Neural cell (in vitro differentiated cells): ENCODE data around the gene SMKR1. TPM values are rescaled to one million over a fixed set of nuclear protein-coding genes. Genes with fewer than 3 reads are reported as not detected.
"Not testable (repeated sequence)": the region's sequence is repeated elsewhere in the genome, so short reads cannot be mapped to it uniquely, and the experiment has no call there.

Experiments
- H2AFZ ChIP-seq: fragments of 200-600, 300-800 bp; sonication (generic), shearing (Covaris generic); 2 replicates; pipeline ENCODE4 v1.6.0; 2014; ENCODE audit warnings: low read depth, mild to moderate bottlenecking, antibody characterized with exemption, low read length, moderate library complexity
- H3F3A ChIP-seq: fragments of 200-600 bp; shearing (Covaris generic); 2 replicates; pipeline ENCODE4 v1.6.1; 2016; ENCODE audit warnings: mild to moderate bottlenecking, moderate library complexity, mixed read lengths, antibody characterized with exemption, low read length; ENCODE audit not compliant: insufficient read depth, poor library complexity, severe bottlenecking
- H3K27ac ChIP-seq: fragments of 200-600, 300-800 bp; sonication (generic), shearing (Covaris generic); 2 replicates; pipeline ENCODE4 v1.5.1; 2014; ENCODE audit warnings: mild to moderate bottlenecking, low read length, moderate library complexity
- H3K27me3 ChIP-seq: fragments of 300-800, 200-600 bp; sonication (generic), shearing (Covaris generic); 2 replicates; pipeline ENCODE4 v1.6.0; 2014; ENCODE audit warnings: mild to moderate bottlenecking, low read depth, low read length, moderate library complexity; ENCODE audit not compliant: insufficient read depth
- H3K36me3 ChIP-seq: fragments of 300-800, 200-600 bp; sonication (generic), shearing (Covaris generic); 2 replicates; pipeline ENCODE4 v1.5.1; 2014; ENCODE audit warnings: mild to moderate bottlenecking, antibody characterized with exemption, low read length, moderate library complexity; ENCODE audit not compliant: insufficient read depth
- H3K4me2 ChIP-seq: fragments of 300-800, 200-600 bp; sonication (generic), shearing (Covaris generic); 2 replicates; pipeline ENCODE4 v1.6.0; 2014; ENCODE audit warnings: mild to moderate bottlenecking, low read length
- H3K4me3 ChIP-seq: fragments of 300-800, 200-600 bp; sonication (generic), shearing (Covaris generic); 2 replicates; pipeline ENCODE4 v1.5.1; 2014; ENCODE audit warnings: mild to moderate bottlenecking, low read length, moderate library complexity
- H3K79me2 ChIP-seq: fragments of 200-600 bp; shearing (Covaris generic); replicated peaks from 2 replicates; pipeline ENCODE4 v1.6.0; 2014; ENCODE audit warnings: mild to moderate bottlenecking, low read length, moderate library complexity; ENCODE audit not compliant: insufficient read depth
- H3K9ac ChIP-seq: fragments of 300-800, 200-600 bp; sonication (generic), shearing (Covaris generic); 2 replicates; pipeline ENCODE4 v1.6.1; 2016; ENCODE audit warnings: mild to moderate bottlenecking, low read length, mixed read lengths
- H3K9me2 ChIP-seq: fragments of 200-600 bp; shearing (Covaris generic); 2 replicates; pipeline ENCODE4 v1.6.1; 2016; ENCODE audit warnings: mild to moderate bottlenecking, low read length, mixed read lengths; ENCODE audit not compliant: insufficient read depth
- H3K9me3 ChIP-seq: fragments of 200-600, 300-800 bp; sonication (generic), shearing (Covaris generic); 2 replicates; pipeline ENCODE4 v1.6.1; 2016; ENCODE audit warnings: mild to moderate bottlenecking, mixed run types, low read length, moderate library complexity, mixed read lengths
- H4K20me1 ChIP-seq: fragments of 200-600 bp; shearing (Covaris generic); 2 replicates; pipeline ENCODE4 v1.6.1; 2016; ENCODE audit warnings: mild to moderate bottlenecking, mixed run types; ENCODE audit not compliant: insufficient read depth
- EP300 ChIP-seq: fragments of 450-650 bp; conservative IDR thresholded peaks from 2 replicates; pipeline ENCODE4 v1.6.1; 2014; ENCODE audit warnings: antibody characterized with exemption, mild to moderate bottlenecking, moderate library complexity; ENCODE audit not compliant: poor library complexity, severe bottlenecking
- EZH2 ChIP-seq: fragments of 200-600, 300-800 bp; shearing (Covaris generic), sonication (generic); IDR thresholded peaks from 2 replicates; pipeline ENCODE4 v1.6.1; 2014; ENCODE audit warnings: antibody characterized with exemption, low read length, borderline replicate concordance, mild to moderate bottlenecking; ENCODE audit not compliant: insufficient read depth, poor library complexity, severe bottlenecking
- MXI1 ChIP-seq: fragments of 450-650 bp; conservative IDR thresholded peaks from 2 replicates; pipeline ENCODE4 v1.6.1; 2014; ENCODE audit warnings: antibody characterized with exemption, mild to moderate bottlenecking; ENCODE audit not compliant: poor library complexity, severe bottlenecking
- POLR2AphosphoS5 ChIP-seq: IDR thresholded peaks from 2 replicates; pipeline ENCODE4 v1.6.1; 2012
- RAD21 ChIP-seq: fragments of 450-650 bp; conservative IDR thresholded peaks from 2 replicates; pipeline ENCODE4 v1.6.1; 2014; ENCODE audit warnings: antibody characterized with exemption, mild to moderate bottlenecking, moderate library complexity
- SMC3 ChIP-seq: fragments of 450-650 bp; conservative IDR thresholded peaks from 2 replicates; pipeline ENCODE4 v1.6.1; 2014; ENCODE audit warnings: antibody characterized with exemption, mild to moderate bottlenecking, moderate library complexity; ENCODE audit not compliant: poor library complexity
- TAF1 ChIP-seq: IDR thresholded peaks from 2 replicates; pipeline ENCODE4 v1.6.1; 2012; ENCODE audit warnings: low read depth
- polyA plus RNA-seq: library from polyadenylated mRNA; depleted of rRNA; stranded (reverse); fragments of >200 nt; gene quantifications from 2 replicates; pipeline ENCODE4 v1.2.3, GENCODE V29; 2014
- TF ChIP-seq, protein P1 (sequence below): fragments of 450-650 bp; IDR thresholded peaks from 2 replicates; pipeline ENCODE4 v1.5.1; 2014; ENCODE audit warnings: antibody characterized with exemption, mild to moderate bottlenecking, moderate library complexity; ENCODE audit not compliant: poor library complexity, severe bottlenecking
- TF ChIP-seq, protein P2 (sequence below): IDR thresholded peaks from 2 replicates; pipeline ENCODE4 v1.6.1; 2012; ENCODE audit warnings: borderline replicate concordance

The SMKR1 gene
- polyA plus RNA-seq, 1 donor from 2014 or later, result 8.5 TPM

DNA sequence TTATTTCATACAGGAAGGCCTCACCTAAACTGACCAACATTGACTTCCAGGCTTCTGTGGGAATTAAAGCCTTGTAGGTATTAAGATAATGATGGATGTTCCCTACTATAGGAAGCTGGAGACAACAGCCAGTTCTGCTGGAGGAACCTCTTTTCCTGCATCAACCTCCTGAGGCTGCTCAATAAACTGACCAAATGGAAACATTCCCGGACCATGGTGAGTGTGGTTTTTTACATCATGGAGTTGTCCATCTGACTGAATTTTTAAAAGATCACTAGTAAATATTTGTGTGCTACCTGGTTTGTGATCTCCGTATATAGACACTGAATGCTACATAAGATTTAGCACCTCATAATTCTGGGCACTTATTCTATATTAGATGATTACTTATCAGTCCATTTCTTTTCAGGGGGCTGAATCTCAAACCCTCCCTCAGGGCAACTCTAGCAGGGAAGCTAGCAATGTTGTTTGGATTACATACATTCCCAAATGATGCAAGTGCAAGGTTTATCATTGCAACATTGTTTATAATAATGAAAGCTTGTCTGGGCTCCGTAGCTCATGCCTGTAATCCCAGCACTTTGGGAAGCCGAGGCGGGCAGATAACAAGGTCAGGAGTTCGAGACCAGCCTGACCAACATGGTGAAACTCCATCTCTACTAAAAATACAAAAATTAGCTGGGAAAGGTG, 21.5 kb upstream of the SMKR1 start:
- Histone ChIP-seq H3K36me3 (no peaks in the 10 kb centered on the region), H3K79me2 (no peaks in the 10 kb centered on the region), H2AFZ (no peak overlapping the region), H3K9me3 (no peaks in the 10 kb centered on the region), H3K9me2 (no peaks in the 10 kb centered on the region), H3K4me3 (no peak overlapping the region), H3K27me3 (no peaks in the 10 kb centered on the region), H3K27ac (no peak overlapping the region), H3K4me2 (no peak overlapping the region), H3F3A (no peaks in the 10 kb centered on the region), H4K20me1 (no peaks in the 10 kb centered on the region), H3K9ac (no peak overlapping the region)
- no peak for TF ChIP-seq EP300
- no peak for TF ChIP-seq SMC3
- TF ChIP-seq POLR2AphosphoS5, result no peak
- no peak for TF ChIP-seq TAF1
- TF ChIP-seq, protein P1, sequence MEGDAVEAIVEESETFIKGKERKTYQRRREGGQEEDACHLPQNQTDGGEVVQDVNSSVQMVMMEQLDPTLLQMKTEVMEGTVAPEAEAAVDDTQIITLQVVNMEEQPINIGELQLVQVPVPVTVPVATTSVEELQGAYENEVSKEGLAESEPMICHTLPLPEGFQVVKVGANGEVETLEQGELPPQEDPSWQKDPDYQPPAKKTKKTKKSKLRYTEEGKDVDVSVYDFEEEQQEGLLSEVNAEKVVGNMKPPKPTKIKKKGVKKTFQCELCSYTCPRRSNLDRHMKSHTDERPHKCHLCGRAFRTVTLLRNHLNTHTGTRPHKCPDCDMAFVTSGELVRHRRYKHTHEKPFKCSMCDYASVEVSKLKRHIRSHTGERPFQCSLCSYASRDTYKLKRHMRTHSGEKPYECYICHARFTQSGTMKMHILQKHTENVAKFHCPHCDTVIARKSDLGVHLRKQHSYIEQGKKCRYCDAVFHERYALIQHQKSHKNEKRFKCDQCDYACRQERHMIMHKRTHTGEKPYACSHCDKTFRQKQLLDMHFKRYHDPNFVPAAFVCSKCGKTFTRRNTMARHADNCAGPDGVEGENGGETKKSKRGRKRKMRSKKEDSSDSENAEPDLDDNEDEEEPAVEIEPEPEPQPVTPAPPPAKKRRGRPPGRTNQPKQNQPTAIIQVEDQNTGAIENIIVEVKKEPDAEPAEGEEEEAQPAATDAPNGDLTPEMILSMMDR, result no peak
- no peak for TF ChIP-seq EZH2
- TF ChIP-seq, protein P2, sequence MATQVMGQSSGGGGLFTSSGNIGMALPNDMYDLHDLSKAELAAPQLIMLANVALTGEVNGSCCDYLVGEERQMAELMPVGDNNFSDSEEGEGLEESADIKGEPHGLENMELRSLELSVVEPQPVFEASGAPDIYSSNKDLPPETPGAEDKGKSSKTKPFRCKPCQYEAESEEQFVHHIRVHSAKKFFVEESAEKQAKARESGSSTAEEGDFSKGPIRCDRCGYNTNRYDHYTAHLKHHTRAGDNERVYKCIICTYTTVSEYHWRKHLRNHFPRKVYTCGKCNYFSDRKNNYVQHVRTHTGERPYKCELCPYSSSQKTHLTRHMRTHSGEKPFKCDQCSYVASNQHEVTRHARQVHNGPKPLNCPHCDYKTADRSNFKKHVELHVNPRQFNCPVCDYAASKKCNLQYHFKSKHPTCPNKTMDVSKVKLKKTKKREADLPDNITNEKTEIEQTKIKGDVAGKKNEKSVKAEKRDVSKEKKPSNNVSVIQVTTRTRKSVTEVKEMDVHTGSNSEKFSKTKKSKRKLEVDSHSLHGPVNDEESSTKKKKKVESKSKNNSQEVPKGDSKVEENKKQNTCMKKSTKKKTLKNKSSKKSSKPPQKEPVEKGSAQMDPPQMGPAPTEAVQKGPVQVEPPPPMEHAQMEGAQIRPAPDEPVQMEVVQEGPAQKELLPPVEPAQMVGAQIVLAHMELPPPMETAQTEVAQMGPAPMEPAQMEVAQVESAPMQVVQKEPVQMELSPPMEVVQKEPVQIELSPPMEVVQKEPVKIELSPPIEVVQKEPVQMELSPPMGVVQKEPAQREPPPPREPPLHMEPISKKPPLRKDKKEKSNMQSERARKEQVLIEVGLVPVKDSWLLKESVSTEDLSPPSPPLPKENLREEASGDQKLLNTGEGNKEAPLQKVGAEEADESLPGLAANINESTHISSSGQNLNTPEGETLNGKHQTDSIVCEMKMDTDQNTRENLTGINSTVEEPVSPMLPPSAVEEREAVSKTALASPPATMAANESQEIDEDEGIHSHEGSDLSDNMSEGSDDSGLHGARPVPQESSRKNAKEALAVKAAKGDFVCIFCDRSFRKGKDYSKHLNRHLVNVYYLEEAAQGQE, result no peak
- TF ChIP-seq RAD21, result no peak
- no peak for TF ChIP-seq MXI1

DNA sequence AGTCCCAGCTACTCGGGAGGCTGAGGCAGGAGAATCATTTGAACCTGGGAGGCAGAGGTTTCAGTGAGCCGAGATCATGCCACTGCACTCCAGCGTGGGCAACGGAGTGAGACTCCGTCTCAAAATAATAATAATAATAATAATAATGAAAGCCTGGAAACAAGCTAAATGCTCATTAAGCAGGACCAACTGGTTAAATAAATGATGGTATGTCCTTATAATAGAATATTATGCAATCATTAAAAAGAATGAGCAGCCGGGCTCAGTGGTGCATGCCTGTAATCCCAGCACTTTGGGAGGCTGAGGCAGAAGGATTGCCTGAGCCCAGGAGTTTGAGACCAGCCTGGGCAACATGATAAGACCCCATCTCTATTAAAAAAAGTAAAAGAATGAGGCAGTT, 21.0 kb upstream of the SMKR1 start:
- H3K36me3 ChIP-seq, H3K9ac ChIP-seq, H3K4me2 ChIP-seq, H3F3A ChIP-seq, H3K4me3 ChIP-seq, H3K9me2 ChIP-seq, H3K9me3 ChIP-seq, H3K27ac ChIP-seq, H3K27me3 ChIP-seq, H3K79me2 ChIP-seq, H2AFZ ChIP-seq, H4K20me1 ChIP-seq: not testable (repeated sequence)

DNA sequence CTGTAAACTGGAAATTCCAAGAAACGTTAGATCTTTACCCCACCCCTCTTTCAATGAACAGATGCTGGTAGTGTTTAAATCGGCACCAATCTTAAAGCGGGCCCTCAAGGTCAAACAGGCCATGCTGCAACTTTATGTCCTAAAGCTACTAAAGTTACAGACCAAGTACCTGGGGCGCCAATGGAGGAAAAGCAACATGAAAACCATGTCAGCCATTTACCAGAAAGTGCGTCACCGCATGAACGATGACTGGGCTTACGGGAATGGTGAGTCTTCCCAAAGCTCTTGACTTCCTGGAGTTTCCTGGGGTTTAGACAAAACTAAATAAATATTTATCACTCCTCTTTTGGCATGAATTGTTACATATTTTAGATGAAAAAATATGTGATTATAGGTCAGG, 19.6 kb upstream of the SMKR1 start:
- Histone ChIP-seq H3K79me2 (no peaks in the 10 kb centered on the region), H3K36me3 (no peaks in the 10 kb centered on the region), H3K27me3 (no peaks in the 10 kb centered on the region), H3K9me2 (no peaks in the 10 kb centered on the region), H3K4me3 (no peak overlapping the region), H3K9ac (no peak overlapping the region), H3K27ac (no peak overlapping the region), H3K9me3 (no peaks in the 10 kb centered on the region), H3K4me2 (no peak overlapping the region), H4K20me1 (no peaks in the 10 kb centered on the region), H2AFZ (no peak overlapping the region), H3F3A (no peaks in the 10 kb centered on the region)
- TF ChIP-seq, protein P1, result no peak
- TF ChIP-seq EZH2 (no peak), MXI1 (no peak), POLR2AphosphoS5 (no peak), TAF1 (no peak), RAD21 (no peak), SMC3 (no peak), EP300 (no peak)
- TF ChIP-seq, protein P2, result no peak
